HG02610 (cell line): ENCODE data around the gene SERPINB2.
A peak's percentile ranks its signal among the peaks of the same experiment; 100 is the strongest.
"Not testable (repeated sequence)": the region's sequence is repeated elsewhere in the genome, so short reads cannot be mapped to it uniquely, and the experiment has no call there.

Experiments
- ATAC-seq: cut with Tn5 transposase; IDR thresholded peaks from one replicate; pipeline ENCODE4 v1.9.1; 2021; ENCODE audit warnings: mild to moderate bottlenecking, moderate library complexity; ENCODE audit not compliant: unreplicated experiment

Gene SERPINB2

DNA sequence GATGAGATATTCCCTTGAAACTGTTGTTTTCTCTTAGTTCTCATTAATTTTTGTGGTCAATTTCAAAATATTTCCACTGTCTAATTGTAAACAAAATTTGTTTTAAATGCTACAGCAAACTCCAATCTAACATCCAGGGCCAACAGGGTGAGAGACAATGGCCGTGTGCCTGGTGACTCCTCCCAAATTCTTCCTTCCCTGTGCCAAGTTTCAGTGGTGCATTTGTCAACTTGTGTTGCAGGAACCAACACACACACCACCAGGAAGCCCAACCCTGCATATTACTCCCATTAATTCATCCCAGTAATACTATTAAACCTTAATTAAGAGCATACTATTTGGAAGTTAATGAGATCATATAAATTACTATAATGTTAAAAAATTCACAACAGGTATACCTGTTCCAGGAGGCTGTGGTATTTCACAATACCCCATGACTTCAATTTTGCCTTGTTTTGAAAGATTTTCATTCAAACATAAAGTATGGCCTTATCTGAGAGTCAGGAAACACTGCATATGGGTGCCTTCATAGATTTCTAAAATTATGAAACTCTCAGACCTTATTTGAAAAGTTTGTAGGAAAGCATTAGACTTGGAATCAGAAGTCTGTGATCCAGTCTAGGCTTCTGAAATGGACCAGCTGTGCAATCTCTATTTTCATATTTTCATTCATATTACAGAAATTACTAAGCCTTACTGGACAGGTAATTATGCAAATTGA lies 1.1 kb downstream of the SERPINB2 start:
- no peak for ATAC-seq

DNA sequence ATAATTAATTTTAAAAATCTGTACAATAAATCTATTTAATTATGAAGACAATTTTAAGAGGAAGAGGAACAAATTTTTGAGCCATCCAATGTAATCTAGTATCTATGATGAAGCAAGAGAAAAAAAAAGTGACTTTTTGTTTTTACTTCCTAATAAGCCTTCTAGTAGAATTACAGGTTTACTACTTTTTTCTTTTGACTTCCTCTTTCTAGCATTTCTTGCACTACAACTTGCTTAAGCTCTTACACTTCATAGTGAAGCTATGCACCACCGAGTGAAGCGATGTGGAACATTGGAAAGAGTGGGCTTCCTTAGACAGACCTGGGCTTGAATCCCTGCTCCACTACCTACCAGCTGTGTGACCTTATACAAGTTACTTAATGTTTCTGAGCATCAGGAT lies 2.1 kb downstream of the SERPINB2 start:
- ATAC-seq: no peak

DNA sequence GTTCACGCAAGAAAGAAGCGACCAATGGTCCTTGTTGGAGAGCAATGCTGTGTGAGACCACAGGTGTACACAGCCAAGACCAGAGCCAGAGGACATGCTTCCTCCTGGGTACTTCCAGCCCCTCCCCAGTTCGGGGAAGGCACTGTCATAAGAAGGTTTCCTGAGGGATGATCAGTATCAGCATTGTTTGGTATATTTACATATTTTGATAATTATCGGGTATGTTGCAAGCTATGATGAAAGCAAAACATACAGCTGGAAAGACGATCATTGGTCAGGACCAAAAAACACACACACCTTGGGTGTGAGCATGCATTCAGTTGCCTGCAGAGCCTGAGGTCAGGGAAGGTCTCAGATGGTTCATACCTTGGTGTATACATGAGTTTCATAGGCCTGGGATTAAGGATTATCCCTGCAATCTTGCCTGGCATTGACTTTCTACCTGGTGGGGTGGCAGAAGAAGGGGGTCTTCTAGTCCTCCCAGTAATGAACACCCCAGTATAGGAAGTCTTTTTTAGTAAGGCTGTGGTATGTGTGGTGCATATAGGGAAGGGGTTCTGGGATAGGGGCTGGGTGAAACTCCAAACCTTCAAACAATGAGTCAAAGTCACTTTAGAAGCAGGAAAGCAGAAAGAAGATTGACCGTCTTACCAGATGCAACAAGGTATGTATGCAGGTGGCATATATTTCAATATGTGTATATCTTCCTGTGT lies 2.9 kb downstream of the SERPINB2 start:
- ATAC-seq: no peak

DNA sequence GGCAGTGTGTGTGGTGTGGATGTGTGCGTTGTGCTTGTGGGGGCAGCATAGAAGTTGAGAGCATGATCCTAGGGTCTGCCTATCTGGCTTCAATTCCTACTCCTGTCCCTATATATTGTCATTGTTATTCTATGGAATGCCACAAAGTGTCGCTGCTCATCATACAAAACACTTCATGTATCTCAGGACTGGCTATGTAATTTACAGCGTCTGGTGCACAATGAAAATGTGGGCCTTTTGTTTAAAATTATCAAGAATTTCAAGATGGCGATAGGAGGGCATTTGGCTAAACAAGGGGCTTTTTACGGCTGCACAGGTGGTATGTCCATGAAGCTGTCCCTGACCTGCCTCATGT lies 3.4 kb downstream of the SERPINB2 start:
- ATAC-seq: peak; percentile 57

DNA sequence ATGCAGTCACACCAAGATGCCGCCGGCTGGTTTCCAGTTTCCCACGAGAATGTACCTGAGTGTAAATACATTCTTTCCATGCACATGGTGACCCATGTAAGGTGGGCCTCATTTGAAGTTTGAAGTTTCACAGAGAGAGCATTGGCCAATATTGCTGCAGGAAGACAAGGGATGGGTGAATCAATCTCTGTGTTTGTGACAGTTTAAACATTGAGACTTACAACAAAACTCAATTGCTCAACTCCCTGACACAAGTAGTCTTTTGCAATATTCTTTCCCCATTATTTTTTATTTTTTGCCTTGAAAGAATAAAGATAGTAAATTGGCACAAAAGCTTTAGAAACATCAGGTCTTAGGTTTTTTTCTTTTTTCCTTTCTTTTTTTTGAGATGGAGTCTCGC lies 5.1 kb downstream of the SERPINB2 start:
- no peak for ATAC-seq

DNA sequence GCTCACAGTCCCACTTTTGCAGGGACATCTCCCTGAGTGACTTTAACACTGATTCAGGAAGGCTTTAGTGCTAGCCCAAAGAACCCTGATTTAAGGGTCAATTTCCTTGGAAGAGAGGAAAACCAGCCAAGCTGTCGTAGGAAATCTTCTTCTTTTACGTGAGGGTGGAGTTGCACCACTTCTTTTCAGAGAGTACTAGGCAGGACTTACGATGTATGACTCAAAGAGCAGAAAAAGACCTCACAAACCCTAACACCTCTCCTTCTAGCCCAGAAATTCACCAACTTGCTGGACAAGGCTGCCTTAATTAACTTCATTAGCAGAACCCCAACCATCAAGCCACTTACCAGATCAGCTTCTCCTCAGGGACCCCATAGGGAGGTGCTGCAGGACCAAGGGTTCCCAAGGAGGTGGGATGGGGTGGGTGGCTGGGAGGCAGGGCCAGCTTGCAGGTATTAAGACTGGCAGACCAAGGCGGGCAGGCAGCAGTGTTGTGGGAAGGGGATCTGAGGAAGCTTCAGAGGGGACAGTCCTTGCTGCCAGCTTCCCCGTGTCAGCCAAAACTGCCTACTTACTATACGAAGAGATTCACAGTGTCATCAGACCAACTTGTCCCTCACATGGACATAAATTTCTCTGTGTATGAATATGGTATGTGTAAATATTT lies 6.7 kb downstream of the SERPINB2 start:
- no peak for ATAC-seq

DNA sequence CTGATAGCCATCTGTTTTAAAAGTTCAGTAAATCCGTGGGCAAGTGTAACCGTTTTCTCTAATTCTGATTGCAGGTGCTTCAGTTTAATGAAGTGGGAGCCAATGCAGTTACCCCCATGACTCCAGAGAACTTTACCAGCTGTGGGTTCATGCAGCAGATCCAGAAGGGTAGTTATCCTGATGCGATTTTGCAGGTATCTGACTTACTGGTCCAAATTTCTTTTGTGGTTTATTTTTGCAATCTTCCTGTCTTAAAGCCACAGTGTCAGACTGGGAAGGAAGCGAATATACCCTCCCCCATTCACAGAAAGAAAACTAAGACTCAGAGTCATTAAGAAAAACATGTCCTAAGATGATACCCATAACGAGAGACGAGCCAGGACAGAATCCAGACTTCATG lies 7.7 kb downstream of the SERPINB2 start:
- no peak for ATAC-seq

DNA sequence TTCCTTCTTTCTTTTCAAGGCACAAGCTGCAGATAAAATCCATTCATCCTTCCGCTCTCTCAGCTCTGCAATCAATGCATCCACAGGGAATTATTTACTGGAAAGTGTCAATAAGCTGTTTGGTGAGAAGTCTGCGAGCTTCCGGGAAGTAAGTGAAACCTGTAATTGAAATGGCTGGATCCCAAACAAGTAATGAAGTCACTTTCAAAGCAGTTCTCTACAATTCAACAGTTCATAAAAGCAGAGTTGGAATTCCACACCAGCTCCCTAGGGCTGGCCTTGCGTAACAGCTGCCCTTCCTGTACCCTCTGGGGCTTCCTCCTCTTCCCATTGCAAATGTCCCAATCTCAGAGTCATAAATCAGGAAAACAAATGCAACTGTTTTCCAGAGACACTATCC lies 9.6 kb downstream of the SERPINB2 start:
- ATAC-seq: no peak

DNA sequence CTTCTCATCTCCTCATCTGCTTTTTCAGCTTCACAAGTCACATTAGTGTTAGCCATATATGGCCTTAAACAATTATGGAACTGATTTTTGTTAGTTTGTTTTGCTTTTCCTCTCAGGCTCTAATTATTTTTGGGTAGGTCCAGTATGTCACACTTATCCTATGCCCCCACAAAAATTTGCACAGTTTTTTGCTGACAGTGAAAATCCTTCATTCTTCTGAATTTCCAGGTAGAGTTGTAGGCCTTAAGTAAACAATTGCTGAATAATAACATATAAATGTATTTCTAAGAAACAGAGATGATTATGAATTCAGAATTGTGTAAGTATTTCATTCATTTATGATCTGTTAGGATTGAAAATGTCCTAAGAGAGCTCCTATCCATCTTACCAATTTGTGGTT lies 11.7 kb downstream of the SERPINB2 start:
- no peak for ATAC-seq

DNA sequence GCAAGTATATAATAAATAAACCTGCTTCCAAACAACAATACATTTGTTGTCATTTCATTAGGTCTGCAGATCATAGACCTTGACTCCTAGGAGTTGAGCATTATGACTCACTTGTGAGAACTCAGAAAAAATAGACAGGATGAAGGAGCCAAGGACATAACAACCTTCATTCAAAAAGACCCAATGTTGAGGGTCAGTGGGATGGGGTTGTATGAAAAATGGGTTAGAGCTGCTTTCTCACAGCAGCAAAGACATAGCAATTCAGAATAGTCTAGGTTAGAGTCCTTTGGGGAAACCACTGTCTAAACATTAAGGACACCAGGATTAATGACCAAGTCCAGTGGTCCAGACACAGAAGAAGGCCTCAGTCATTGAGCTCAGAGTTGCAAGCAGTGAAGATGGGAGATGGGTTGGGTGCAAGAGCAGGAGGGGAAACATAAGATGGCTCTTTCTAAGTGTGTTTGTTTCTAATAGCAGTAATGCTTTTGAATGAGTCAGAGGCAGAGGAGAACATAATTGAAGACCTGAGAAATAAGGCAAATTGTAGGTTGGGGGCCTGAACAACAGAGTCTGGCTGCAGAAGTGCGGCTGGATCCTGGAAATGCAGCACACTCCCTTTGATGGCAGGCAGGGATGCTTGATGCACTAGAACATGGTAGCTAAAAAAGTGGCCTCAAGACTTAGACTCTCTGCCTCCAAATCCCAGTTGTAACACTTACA lies 16.5 kb downstream of the SERPINB2 start:
- ATAC-seq: no peak

DNA sequence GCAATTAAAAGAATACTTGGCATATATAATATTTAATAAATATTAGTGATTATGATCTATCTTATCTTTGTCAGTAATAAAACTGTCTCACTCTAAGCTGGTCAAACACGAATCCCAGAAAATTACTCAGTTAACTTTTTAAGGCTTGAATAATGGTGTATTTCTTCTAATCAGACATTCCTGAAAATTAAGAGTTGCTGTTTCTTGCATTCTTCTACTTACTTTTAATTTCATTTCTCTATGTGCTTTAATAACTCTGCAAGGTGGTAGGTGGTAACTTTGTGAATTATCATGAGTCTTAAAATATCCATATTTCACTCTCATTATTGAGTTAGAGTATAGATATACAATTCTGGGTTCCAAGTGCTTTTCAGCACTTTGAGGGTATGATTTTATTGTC lies 17.2 kb downstream of the SERPINB2 start:
- ATAC-seq: no peak

DNA sequence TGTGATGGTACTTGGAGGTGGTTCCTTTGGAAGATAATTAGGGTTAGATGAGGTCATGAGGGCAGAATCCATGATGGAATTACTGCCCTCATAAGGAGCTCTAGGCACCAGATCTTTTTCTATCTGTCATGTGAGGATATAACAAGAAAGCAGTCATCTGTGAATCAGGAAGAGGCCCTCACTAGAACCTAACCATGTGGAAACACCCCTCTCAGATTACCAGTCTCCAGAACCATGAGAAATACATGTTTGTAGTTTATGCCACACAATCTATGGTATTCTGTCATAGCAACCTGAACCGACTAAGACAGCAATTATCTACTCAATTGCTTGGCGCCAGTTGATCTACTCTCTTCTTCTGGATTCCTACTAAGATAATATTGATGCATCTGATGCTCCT lies 17.9 kb downstream of the SERPINB2 start:
- no peak for ATAC-seq

DNA sequence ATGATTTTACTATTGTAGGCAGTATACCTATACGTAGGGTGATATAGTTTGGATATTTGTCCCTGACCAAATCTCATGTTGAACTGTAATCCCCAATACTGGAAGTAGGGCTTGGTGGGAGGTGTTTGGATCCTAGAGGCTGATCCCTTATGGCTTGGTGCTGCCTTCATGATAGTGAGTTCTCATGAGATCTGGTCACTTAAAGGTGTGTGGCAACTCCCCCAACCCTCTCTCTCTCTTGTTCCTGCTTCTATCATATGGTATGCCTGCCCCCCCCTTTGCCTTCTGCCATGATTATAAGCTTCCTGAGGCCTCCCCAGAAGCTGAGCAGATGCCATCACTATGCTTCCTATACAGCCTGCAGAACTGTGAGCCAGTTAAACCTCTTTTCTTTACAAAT lies 18.6 kb downstream of the SERPINB2 start:
- ATAC-seq: no peak

DNA sequence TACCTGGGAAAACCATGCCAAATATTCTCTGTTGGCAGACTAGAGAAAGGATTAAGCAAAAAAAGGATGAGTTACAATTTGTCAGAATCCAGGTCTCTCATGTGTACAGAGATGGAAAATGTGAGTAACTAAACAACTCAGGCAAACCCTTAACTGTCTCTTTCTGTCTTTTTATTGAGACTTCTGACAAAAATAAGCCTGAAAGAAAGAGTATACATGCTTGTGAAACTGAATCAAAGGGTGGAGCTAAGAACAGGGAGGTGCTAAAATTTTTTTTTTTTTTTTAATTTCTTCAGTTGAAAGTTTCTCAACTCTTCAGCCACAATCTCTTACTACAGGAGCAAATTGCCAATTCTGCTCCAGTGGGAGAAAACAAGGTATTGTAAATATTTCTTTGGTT lies 20.2 kb downstream of the SERPINB2 start, which contains the start of gene SERPINB10:
Gene SERPINB10 (plus strand): TSS at position 295 of the 400 bp plus-strand sequence. CDS start 7,553 bp downstream, outside the sequence.
- ATAC-seq: peak; percentile 38

DNA sequence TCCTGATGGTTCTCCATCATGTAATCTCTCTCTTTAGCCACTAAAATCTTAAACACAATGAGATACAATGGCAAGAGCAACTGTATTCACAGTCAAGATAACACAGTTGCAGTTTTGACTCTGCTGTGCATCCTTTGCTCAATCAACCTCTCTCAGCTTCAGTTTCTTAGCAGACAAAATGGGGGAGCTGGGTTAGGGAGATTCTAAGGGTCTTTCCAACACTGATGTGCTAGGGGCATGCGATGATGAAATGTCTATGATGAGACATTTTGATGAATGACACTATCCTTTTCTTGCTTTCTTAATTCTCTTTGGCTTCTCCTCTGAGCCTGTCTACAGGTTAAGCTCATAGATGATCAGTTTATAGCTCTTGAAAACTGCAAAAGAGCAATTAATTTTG lies 21.4 kb downstream of the SERPINB2 start:
- ATAC-seq: peak; percentile 56

DNA sequence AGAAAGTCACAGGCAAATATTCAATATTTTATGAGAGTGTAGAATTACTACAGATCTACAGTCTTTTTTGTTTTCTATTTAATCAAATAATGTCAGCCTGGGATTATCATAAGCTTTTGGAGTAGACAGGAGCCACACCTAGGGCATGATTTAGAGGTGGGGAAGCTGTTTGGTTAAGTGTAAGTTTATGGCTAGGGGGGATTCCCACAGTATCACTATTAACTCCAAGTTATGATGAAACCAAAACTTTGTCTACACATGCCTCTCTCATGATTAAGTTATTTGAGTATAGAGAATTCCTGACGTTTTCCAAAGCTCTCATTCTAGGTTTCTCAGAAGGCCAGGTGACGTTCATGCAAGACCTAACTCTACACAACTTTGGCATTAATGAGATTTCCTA lies 22.4 kb downstream of the SERPINB2 start:
- peak; percentile 82 for ATAC-seq

DNA sequence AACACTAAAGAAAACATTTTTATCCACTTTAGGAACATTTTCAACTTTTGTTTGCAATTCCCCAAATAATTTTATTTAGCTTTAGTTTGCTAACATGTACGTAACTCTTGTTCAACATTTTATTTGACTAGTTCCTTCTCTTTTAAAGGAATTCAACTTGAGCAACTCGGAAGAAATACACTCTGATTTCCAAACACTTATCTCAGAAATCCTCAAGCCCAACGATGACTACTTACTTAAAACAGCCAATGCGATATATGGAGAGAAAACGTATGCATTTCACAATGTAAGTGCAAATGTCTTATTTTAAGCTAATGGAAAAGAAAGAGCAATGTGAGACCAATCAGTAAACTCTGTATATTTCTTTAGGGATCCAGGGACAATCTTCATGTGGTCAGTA lies 30.3 kb downstream of the SERPINB2 start:
- ATAC-seq: no peak

DNA sequence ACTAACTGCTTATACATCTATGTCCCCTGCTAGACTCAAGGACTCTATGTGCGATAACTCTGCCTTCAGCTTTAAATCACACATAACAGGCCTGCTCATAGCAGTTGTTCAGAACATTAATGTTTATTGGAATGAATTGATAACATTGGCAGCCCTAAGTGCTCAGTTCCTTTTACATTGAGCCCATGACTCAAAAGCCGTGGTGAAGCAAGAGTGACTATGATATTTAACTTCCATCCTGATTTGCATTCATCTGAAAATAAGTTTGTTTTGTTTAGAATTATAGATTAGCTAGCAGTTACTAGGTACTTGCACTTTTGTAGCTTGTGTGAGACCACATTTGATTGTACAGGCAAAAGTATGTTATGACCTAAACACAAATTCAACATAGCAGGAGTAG lies 34.5 kb downstream of the SERPINB2 start:
- no peak for ATAC-seq

DNA sequence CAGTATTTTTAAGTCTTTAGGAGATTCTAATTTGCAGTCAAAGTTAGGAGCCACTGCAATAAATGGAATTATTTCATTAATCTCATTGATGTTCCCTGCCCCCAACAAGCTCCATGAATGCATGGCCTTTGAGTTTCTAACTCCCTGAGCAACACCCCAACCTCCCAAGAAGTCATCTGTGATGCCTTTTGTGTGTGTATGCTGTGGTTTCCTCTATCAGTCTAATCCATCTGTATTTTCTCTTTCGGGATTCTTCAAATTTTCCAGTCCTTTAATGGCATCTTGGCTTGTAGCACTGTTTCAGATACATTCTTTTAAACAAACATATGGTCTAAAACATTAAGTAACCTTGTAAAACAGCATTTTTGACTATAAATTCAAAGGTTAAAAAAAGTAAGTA lies 37.0 kb downstream of the SERPINB2 start:
- ATAC-seq: no peak

DNA sequence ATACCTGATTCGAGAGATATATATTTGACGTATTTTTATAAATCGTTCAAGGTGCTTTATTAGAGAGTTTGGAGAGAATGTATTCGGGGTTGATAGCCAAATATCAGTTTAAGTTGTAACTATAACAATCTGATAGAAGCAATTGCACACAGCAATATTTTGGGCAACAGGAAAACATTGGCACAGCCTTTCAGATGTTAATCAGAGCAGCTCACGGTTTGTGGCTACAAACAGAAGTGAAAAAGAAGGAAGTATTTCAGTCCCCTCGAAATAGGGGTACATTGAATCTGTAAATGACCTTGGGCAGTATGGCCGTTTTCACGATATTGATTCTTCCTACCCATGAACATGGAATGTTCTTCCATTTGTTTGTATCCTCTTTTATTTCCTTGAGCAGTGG lies 40.8 kb downstream of the SERPINB2 start:
- ATAC-seq: no peak

DNA sequence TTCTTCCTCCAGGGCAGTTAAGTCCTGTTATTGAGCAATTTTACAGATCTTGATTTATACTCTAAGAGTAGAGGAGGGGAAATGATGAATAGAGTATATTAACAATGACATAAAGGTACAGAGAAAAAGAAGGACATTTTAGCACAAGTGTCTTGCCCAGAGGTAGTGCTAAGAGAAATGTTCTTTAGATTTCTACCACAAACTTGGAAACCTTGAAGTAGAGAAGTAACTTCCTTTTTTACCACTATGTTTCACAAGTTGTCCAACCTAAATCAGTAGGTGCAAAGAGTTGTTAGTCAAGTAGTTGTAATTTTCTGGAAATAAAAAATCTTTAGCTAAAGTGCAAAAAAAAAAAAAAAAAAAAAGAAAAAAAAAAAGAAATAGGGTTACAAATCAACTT lies 41.9 kb downstream of the SERPINB2 start:
- ATAC-seq: not testable (repeated sequence)
